GM18858 (cell line): ENCODE results near the gene DNAH14.
"Not testable (repeated sequence)": the region's sequence is repeated elsewhere in the genome, so short reads cannot be mapped to it uniquely, and the experiment has no call there.

Experiments used
- ATAC-seq: cut with Tn5 transposase; IDR thresholded peaks from one replicate; pipeline ENCODE4 v1.9.1; 2021; ENCODE audit not compliant: unreplicated experiment

DNAH14 gene

DNA sequence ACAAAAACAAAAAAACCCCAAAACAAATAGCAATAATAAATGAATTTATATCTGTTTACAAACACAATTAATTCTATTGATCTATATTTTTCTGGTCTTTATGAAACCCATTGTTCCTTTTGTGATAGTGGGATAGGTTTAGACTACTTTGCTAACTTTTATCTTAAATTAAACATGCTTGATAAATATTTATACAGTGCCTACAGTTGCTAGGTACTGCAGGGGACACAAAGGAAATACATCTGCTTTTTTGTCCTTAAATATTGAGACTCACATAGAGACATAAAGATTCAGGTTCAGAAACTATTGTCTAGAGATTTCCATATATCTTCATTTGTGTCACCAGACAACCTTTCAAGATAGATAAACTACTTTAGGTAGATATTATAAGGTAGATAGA, 8.5 kb upstream of the DNAH14 start:
- ATAC-seq, result no peak

DNA sequence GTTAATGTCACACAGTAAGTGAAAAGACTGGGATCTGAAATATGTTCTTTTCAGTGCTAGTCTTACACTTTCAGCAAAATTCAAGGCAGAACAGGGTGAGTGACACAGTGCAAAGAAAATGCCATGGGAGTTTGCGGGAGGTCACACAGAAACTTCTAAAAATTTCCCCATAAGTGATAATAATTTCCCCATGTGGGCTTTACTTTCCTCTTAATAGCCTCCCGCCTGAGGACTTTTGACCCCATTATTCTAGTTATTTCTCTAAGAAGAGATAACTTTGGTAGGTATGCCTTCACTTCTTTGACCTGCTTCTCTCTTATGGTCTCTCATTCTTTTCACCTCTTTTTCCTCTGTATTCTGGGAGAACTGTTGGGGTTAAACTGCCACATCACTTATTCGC, 8.1 kb upstream of the DNAH14 start:
- no peak for ATAC-seq

DNA sequence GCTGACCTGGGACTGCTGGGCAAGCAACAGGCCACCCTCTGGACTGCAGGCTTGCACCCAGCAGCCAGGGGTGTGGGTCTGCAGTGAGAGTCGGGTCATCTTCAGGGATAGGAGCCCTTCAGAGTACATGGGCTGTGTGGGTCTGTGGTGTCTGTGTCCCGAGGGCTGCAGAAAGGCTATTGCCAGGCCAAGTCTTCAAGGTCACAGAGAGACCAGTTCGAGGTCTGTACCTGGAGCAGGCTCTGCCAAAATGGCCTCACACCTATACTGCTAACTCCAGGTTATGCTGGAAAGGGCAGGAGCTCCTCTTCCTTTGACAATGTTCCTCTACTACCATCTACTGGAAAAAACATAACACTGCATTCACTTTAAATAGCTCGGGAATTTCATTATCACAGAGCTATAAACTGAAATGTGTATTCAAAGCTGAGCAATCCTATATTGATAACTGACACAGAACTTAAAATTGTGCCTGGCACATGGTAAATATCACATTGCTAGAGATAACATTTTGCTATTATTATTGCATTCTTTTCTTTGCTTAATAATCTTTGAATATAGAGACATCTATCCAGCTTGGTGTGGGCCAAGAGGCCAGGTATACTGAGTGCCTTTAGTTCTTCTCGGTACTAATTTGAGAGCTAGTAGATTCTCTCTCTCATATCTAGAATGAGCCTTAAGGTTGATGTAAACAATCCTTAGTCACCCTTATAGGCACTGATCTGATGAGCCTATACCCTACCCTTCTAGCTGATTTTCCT, 6.9 kb upstream of the DNAH14 start:
- ATAC-seq, result peak; percentile 62

DNA sequence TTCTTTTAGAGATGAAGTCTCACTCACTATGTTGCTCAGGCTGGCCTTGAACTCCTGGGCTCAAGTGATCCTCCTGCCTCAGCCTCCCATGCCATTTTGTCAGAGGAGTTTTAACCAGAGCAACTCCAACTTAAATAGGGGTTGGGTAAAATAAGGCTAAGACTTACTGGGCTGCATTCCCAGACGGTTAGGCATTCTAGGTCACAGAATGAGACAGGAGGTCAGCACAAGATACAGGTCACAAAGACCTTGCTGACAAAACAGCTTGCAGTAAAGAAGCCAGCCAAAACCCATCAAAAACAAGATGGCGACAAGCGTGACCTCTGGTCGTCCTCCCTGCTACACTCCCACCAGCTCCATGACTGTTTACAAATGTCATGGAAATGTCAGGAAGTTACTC, 5.7 kb upstream of the DNAH14 start:
- no peak for ATAC-seq

DNA sequence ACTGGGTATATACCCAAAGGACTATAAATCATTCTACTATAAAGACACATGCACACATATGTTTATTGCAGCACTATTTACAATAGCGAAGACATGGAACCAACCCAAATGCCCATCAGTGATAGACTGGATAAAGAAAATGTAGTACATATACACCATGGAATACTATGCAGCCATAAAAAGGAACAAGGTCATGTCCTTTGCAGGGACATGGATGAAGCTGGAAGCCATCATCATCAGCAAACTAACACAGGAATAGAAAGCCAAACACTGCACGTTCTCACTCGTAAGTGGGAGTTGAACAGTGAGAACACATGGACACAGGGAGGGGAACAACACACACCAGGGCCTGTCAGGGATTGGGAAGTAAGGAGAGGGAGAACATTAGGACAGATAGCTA, 1.8 kb upstream of the DNAH14 start:
- not testable (repeated sequence) for ATAC-seq

DNA sequence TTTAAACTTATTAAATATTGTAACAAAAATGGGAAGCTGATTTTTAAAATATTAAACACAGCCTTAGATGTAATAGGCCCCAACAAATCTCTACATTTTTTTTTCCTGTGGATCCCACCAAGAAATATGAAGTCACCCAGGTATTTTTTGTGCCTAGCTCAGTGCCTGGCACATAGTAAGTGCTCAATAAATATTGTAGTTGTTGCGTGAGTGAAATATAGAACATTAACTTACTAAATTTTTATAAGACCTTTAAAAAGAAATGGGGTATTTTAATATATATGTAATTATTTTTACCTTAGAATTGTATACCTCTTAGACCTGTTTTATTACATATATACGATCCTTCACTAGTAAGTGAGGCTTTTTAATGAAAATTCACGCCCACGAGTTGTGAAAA, 569 bp upstream of the DNAH14 start:
- no peak for ATAC-seq

DNA sequence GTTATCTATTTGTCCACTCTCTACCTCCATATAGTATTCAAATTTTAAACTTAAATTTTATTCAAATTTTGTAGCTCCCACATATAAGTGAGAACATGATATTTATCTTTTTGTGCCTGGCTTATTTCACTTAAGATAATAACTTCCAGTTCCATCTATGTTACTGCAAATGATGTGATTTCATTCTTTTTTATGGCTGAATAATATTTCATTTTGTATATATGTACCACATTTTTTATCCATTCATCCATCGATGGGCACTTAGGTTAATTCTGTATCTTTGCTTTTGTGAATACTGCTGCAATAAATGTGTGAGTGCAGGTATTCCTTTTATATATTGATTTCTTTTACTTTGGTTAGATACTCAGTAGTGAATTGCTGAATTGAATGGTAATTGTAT, 2.1 kb downstream of the DNAH14 start:
- no peak for ATAC-seq

DNA sequence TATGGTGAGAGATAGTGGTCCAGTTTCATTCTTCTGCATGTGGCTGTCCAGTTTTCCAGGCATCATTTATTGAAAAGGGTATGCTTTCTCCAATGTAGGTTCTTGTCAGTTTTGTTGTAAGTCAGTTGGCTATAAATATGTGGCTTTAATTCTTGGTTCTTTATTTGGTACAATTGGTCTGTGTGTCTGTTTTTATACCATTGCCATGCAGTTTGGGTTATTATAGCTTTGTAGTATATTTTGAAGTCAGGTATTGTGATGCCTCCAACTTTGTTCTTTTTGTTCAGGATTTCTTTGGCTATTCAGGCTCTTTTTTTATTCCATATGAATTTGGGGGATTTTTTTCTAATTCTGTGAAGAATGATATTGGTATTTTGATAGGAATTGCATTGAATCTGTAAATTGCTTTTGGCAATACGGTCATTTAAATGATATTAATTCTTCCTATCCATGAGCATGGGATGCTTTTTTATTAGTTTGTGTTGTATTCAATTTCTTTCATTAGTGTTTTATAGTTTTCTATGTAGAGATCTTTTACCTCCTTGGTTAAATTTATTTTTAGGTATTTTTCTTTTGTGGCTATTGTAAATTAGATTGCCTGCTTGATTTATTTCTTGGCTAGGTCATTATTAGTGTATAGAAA, 3.3 kb downstream of the DNAH14 start:
- ATAC-seq, result no peak

DNA sequence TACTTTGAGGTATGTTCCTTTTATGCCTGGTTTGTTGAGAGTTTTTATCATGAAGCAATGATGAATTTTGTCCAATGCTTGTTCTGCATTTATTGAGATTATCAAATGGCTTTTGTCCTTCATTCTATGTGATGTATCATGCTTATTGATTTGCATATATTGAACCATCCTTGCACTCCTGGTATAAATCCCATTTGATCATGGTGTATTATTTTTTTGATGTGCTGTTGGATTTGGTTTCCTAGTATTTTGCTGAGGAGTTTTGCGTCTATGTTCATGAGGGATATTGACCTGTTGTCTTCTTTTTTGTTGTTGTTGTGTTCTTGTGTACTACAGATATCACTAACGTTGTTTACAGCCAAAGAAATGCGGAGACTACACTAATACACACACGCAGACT, 4.1 kb downstream of the DNAH14 start:
- ATAC-seq, result no peak

DNA sequence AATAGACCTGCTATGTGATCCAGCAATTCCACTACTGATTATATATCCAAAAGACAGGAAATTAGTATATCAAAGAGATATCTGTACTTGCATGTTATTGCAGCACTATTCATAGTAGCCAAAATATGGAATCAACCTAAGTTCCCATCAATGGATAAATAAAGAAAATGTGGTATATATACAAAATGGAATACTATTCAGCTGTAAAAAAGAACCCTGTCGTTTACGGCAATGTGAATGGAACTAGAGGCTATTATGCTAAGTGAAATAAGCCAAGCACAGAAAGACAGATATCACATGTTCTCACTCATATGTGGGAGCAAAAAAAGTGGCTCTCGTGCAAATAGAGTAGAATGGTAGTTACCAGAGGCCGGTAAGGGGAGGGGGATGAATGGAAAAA, 9.2 kb downstream of the DNAH14 start:
- ATAC-seq, result no peak

DNA sequence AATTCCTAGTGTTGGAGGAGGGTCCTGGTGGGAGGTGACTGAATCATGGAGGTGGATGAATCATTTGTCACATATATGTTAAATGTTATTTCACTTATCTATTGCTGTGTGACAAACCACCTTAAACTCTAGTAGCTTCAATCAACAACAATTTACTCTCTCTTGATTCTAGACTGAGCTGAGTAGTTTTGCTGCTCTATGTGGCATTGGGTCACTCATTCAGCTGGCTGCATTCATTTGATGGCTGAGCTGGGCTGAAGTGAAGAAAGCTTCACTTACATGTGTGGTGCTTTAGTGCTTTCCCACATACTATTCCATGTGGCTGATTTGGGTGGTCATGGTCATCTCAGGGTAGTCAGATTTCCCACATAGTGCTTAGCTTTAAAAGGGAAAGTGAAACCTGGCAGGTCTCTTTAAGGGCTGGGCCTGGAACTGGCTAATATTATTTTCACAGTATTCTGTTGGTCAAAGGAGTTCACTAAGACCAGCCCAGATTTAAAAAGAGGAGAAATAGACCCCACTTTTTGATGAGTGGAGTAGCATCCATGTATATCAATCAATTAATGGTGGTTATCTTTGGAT, 10.5 kb downstream of the DNAH14 start:
- no peak for ATAC-seq

DNA sequence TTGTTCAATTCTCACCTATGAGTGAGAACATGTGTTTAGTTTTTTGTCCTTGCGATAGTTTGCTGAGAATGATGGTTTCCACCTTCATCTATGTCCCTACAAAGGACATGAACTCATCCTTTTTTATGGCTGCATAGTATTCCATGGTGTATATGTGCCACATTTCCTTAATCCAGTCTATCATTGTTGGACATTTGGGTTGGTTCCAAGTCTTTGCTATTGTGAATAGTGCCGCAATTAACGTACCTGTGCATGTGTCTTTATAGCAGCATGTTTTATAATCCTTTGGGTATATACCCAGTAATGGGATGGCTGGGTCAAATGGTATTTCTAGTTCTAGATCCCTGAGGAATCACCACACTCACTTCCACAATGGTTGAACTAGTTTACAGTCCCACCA, 11.3 kb downstream of the DNAH14 start:
- not testable (repeated sequence) for ATAC-seq

DNA sequence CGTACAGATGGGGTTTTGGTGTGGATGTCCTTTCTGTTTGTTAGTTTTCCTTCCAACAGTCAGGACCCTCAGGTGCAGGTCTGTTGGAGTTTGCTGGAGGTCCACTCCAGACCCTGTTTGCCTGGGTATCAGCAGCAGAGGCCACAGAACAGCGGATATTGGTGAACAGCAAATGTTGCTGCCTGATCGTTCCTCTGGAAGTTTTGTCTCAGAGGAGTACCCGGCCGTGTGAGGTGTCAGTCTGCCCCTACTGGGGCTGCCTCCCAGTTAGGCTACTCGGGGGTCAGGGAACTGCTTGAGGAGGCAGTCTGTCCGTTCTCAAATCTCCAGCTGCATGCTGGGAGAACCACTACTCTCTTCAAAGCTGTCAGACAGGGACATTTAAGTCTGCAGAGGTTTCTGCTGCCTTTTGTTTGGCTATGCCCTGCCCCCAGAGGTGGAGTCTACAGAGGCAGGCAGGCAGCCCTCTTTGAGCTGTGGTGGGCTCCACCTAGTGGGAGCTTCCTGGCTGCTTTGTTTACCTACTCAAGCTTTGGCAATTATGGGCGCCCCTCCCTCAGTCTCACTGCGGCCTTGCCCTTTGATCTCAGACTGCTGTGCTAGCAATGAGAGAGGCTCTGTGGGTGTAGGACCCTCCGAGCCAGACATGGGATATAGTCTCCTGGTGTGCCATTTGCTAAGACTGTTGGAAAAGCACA, 16.3 kb downstream of the DNAH14 start:
- not testable (repeated sequence) for ATAC-seq

DNA sequence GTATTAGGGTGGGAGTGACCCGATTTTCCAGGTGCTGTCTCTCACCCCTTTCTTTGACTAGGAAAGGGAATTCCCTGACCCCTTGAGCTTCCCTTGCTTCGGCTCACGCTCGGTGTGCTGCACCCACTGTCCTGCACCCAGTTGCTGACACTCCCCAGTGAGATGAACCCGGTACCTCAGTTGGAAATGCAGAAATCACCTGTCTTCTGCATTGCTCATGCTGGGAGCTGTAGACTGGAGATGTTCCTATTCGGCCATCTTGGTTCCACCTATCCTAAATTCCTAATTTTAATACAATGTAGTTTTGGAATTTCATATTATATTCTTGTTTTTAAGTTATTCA, 16.8 kb downstream of the DNAH14 start:
- ATAC-seq, result not testable (repeated sequence)

DNA sequence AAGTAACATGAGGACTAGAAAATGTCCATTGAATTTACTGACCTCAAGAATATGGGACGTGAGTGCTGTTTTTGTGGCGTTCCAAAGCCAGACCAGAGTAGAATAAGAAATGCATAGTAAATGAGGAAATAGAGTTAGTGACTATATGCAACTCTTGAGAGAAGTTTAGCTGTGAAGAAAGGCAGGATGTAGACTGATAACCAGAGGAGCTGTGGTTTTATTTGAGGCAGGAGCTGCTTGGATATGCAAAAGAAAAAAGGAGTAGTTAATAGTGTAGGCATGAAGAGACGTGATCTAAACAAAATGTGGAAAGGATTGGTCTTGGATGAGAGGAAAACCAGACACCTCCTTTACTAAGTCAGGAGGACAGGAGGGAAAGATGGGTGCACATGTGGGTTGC, 28.2 kb downstream of the DNAH14 start:
- ATAC-seq, result no peak

DNA sequence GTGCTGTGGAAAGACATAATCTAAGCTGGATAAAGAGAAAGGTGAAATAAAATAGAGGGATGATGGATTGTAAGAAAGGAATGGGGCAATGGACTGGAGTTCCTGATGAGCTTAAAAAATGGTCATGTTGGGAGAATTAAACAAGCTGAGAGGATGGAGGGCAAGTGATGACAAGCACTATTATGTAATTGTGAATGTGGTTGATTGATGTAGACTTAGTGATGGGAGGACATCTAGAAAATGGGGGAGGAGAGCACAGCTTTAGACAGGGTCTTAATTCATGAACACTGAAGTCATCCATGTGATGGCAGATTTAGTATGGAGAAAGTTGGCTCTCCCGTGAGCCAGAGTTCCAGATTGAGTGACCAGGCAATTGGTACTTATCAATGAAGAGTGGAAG, 29.0 kb downstream of the DNAH14 start:
- ATAC-seq, result no peak

DNA sequence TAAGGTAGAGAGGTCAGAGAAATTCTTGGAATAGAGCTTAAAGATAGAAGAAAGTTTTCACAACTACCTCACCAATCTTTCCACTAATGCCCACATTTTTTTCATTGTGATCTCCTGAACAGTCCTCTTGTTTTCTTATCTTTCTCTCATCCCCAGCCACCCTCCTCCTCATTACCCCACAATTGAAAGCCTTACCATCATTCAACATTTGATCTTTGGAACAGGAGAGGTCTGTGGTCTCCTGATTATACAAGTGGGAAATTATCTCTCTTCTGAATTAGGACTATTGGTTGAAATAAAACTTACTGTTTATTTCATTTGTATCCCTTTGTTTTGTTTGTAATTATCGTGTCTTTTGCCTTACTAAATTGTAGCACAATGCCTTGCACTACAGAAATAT, 29.6 kb downstream of the DNAH14 start:
- no peak for ATAC-seq

DNA sequence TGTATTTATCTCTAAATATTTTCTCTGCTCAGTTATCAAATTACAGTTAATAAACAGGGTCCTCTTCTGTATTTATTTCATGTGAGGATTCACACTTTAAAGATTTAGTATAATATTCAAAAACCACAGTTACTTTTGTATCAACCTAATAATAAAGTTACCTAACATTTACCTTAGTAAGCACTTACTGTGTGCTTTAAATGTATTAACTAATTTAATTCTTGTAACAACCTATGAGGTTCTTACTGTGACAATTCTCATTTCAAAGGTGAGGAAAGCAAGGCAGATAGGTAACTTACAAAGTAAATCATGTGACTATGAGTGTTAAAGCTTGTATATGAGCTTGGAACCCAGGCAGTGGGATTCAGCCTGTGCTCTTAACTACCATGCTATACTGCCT, 30.2 kb downstream of the DNAH14 start:
- ATAC-seq, result no peak

DNA sequence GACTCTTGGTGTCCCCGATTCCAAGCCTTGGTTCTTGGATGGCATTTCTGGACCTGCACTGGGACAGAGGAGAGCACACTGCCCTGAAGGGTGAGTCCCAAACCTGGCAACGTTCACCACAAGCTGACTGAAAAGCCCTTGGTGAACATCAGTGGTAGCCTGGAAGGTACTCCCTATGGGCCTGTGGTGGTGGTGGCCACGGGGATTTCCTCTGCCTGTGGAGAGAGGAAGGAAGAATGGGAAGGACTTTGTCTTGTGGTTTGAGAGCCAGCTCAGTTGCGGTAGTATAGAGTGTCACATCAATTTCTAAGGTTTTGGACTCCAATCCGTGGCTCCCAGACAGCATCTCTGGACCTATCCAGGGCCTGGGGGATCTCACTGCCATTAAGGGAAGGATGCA, 50.7 kb downstream of the DNAH14 start:
- ATAC-seq, result no peak

DNA sequence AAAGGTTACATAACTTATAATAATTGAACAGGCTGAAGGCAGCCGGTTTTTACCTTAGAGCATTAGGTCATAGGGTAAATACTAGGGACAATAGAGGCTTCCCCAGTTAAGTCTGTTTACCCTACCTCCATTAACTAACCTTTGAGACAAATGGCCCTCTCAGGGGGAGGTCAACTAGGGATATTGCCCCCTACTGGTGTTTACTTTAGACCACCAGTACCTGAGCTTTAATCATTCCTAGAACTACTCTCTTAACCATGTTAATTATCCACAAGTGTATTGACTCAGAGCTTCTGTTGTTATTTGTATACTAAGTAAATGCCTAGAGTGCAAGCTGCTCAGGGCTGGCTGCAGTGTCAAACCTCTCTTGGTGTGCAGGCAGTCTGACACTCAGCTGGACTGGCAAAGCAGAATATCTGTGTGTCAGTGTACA, 52.5 kb downstream of the DNAH14 start:
- ATAC-seq, result not testable (repeated sequence)

DNA sequence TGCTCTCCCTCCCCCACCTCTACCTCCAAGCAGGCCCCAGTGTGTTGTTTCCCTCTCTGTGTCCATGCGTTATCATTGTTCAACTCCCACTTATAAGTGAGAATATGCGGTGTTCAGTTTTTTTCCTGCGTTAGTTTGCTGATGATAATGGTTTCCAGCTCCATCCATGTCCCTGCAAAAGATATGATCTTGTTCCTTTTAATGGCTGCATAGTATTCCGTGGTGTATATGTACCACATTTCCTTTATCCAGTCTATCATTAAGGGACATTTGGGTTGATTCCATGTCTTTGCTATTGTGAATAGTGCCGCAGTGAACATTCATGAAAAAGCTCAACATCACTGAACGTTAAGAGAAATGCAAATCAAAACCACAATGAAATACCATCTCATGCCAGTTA, 58.6 kb downstream of the DNAH14 start:
- no peak for ATAC-seq

DNA sequence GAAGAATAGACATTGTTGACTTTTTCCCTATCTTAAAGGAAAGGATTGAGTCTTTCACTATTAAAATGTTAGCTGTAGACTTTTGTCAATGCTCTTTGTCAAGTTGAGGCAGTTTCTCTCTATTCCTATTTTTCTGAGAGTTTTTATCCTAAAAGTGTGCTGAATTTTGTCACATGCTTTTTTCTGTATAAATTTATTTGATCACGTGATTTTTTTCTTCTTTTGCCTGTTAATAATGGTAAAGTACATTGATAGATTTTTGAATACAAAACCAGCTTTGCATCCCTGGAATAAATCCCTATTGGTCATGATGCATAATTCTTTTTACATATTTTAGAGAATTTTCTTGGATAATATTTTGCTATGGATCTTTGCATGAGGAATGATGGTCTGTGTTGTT, 60.1 kb downstream of the DNAH14 start:
- ATAC-seq, result no peak
